Measurements from ENCODE around the gene SETD5.
"Not testable (repeated sequence)": the region's sequence is repeated elsewhere in the genome, so short reads cannot be mapped to it uniquely, and the experiment has no call there.

Gene SETD5

DNA sequence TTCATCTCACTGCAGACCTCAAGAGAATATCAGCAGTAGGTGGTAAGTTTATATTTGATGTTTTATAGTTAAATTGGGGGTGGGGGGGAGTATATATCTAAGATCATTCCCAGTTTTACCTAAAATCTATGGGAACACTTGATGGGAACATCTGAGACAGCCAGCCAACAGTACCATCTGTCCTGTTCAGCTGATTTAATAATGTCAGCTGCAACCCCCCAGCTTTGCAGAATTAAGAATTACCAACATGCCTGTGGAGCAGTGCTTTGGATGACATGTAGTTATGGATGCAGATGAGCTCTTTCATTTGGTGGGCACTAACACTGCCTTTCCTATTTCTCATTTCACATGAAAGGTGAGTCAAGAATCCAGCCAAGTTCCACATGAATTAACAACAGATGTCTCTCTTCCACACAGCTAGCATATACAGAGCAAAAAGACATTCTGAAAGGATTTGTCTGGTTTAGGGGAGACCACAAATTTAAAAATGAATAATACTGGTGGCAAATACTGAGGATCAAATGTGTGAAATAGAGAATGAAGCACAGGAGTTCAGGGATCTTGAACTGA lies 76.2 kb downstream of the SETD5 start:
- no peak overlapping the region for H3K27ac ChIP-seq
- POLR2A ChIA-PET (ENCODE audit: low non-redundant PET) = no interaction called here
- TF ChIP-seq, protein P1, sequence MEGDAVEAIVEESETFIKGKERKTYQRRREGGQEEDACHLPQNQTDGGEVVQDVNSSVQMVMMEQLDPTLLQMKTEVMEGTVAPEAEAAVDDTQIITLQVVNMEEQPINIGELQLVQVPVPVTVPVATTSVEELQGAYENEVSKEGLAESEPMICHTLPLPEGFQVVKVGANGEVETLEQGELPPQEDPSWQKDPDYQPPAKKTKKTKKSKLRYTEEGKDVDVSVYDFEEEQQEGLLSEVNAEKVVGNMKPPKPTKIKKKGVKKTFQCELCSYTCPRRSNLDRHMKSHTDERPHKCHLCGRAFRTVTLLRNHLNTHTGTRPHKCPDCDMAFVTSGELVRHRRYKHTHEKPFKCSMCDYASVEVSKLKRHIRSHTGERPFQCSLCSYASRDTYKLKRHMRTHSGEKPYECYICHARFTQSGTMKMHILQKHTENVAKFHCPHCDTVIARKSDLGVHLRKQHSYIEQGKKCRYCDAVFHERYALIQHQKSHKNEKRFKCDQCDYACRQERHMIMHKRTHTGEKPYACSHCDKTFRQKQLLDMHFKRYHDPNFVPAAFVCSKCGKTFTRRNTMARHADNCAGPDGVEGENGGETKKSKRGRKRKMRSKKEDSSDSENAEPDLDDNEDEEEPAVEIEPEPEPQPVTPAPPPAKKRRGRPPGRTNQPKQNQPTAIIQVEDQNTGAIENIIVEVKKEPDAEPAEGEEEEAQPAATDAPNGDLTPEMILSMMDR (conservative IDR thresholded peaks at IDR 0.05; ENCODE audit: low read depth) = no peak
- CTCF ChIA-PET = no interaction called here
- DNase-seq (ENCODE audit: low spot score) = no peak

DNA sequence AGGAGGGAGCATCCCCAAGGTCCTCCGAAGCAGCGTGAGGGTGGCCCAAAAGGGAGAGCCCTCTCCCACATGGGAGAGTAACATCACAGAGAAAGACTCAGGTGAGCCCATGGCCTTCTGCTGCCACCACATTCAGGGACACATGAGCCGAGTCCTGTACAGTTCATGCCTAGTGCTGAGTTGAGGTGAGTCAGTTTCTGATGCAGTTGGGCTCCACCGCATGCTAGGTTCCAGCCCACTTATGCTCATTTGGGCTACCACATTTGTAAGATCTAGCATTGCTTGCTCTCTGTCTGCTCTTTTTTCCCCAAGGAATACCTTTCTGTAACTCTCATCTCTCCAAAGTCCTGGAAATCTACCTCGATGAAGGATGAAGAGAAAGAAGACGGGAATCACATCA lies 77.1 kb downstream of the SETD5 start:
- H3K27ac ChIP-seq = no peak overlapping the region
- CTCF ChIA-PET = no interaction called here
- TF ChIP-seq, protein P1 (conservative IDR thresholded peaks at IDR 0.05; ENCODE audit: low read depth) = no peak
- DNase-seq (ENCODE audit: low spot score) = no peak
- POLR2A ChIA-PET (ENCODE audit: low non-redundant PET) = interaction anchor here (0.6 kb wide), 1 partner anchor 99 kb away, joined by 3 read pairs; no protein-coding TSS in a partner anchor

DNA sequence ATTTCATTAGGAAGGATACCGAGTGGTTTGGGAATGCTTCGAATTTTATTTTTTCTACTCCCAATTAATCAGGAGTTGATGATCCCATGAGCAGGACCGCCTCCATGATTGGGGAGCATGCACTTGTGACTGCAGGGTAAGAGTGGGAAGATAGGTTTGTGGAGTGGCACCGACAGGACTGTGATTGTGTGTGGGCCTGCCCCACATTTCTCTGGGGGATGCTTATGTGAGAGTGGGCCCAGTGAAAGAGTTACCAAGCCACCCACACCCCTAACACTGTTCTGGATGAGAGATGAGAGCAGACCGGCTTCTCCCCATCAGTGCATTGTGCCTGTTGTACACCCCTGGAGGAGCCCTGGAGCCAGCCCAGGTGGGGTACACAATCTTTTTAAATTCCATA lies 79.5 kb downstream of the SETD5 start:
- CTCF ChIA-PET = no interaction called here
- POLR2A ChIA-PET (ENCODE audit: low non-redundant PET) = no interaction called here
- DNase-seq (ENCODE audit: low spot score) = no peak
- TF ChIP-seq, protein P1 (conservative IDR thresholded peaks at IDR 0.05; ENCODE audit: low read depth) = no peak
- H3K27ac ChIP-seq = no peak overlapping the region

DNA sequence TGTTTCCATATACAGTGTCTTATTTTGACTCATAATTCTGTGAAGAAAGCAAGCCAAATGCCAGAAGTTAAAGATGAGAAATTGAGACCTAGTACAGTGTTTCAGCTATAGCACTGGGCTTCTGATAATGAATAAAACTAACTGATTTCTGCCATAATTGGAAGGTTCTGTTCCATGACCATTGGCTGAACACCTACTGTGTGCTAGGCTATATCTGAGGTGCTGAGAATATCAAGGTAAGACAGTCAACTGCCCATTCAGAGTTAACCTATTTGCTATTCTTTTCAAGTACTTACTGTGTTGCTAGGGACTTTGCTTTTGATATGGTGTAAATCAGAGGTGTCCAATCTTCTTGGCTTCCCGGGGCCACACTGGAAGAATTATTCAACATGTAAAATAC lies 82.8 kb downstream of the SETD5 start:
- H3K27ac ChIP-seq = no peak overlapping the region
- POLR2A ChIA-PET (ENCODE audit: low non-redundant PET) = no interaction called here
- TF ChIP-seq, protein P1 (conservative IDR thresholded peaks at IDR 0.05; ENCODE audit: low read depth) = no peak
- DNase-seq (ENCODE audit: low spot score) = no peak
- CTCF ChIA-PET = no interaction called here

DNA sequence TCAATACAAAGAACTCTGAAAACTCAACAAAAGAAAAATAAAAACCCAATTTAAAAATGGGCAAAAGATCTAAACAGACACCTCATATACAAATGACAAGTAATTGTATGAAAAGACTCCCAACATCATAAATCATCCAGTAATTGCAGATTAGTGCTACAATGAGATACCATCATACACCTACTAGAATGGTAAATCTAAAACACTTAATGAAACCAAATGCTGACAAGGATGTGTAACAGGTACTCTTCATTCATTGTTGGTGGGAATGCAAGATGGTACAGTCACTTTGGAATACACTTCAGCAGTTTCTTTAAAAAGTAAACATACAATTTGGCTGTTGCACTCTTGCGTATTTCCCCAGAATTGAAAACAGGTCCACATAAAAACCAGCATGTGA lies 87.8 kb downstream of the SETD5 start:
- no peak overlapping the region for H3K27ac ChIP-seq
- ChIA-PET POLR2A (ENCODE audit: low non-redundant PET) (no interaction called here), CTCF (no interaction called here)
- DNase-seq (ENCODE audit: low spot score) = no peak
- TF ChIP-seq, protein P1 (conservative IDR thresholded peaks at IDR 0.05; ENCODE audit: low read depth) = no peak

DNA sequence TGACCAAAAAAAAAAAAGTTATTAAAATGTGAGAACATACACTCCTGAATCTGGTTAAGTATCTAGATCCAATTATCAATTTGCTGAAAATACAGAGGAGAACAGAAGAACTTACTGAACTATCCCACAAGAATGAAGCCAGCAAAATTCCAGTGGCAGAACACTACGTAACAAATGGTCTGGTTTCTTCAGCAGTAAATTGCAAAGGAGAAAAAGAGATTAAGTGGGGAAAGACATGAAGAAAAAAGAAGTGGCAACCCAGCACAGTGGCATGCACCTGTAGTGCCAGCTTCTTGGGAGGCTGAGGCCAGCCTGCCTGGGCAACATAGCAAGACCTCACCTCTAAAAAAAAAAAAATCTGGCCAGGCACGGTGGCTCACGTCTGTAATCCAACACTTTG lies 94.1 kb downstream of the SETD5 start:
- TF ChIP-seq, protein P1 (conservative IDR thresholded peaks at IDR 0.05; ENCODE audit: low read depth) = no peak
- no peak overlapping the region for H3K27ac ChIP-seq
- CTCF ChIA-PET = no interaction called here
- no peak for DNase-seq (ENCODE audit: low spot score)
- POLR2A ChIA-PET (ENCODE audit: low non-redundant PET) = no interaction called here

DNA sequence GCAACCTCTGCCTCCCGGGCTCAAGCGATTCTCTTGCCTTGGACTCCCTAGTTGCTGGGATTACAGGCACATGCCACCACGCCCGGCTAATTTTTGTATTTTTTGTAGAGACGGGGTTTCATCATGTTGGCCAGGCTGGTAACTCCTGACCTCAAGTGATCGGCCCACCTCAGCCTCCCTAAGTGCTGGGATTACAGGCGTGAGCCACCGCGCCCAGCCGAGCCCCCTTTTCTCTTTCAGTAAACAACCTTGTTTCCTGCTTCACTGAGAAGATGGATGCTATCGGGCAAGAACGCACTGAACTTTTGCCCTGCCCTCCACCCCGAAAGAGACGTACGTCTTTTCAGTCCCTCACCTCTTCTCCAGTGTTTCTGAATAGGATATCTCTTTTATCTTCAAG lies 96.6 kb downstream of the SETD5 start:
- DNase-seq (ENCODE audit: low spot score); POLR2A ChIA-PET (ENCODE audit: low non-redundant PET); H3K27ac ChIP-seq: not testable (repeated sequence)
- CTCF ChIA-PET = interaction anchor here (0.7 kb wide), 1 partner anchor 753 kb away, joined by 3 read pairs; no protein-coding TSS in a partner anchor
